C4-2B (cell line): ENCODE measurements around the gene ATP8B3.

Experiments used
- ZFX ChIP-seq: fragments of 450-650 bp; IDR thresholded peaks from 2 replicates; pipeline ENCODE4 v1.6.1; 2017
- TF ChIP-seq, protein P1 (sequence below): fragments of 450-650 bp; conservative IDR thresholded peaks from 2 replicates; pipeline ENCODE4 v1.5.1; 2017; ENCODE audit warnings: mild to moderate bottlenecking

GRCh38 chr19:1751367-1752008 lies 60.6 kb downstream of the ATP8B3 start:
- TF ChIP-seq, protein P1, sequence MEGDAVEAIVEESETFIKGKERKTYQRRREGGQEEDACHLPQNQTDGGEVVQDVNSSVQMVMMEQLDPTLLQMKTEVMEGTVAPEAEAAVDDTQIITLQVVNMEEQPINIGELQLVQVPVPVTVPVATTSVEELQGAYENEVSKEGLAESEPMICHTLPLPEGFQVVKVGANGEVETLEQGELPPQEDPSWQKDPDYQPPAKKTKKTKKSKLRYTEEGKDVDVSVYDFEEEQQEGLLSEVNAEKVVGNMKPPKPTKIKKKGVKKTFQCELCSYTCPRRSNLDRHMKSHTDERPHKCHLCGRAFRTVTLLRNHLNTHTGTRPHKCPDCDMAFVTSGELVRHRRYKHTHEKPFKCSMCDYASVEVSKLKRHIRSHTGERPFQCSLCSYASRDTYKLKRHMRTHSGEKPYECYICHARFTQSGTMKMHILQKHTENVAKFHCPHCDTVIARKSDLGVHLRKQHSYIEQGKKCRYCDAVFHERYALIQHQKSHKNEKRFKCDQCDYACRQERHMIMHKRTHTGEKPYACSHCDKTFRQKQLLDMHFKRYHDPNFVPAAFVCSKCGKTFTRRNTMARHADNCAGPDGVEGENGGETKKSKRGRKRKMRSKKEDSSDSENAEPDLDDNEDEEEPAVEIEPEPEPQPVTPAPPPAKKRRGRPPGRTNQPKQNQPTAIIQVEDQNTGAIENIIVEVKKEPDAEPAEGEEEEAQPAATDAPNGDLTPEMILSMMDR, result no peak
- no peak for TF ChIP-seq ZFX
